ENCODE data around the gene HCN4.
A peak's percentile ranks its signal among the peaks of the same experiment; 100 is the strongest.

HCN4 gene

DNA sequence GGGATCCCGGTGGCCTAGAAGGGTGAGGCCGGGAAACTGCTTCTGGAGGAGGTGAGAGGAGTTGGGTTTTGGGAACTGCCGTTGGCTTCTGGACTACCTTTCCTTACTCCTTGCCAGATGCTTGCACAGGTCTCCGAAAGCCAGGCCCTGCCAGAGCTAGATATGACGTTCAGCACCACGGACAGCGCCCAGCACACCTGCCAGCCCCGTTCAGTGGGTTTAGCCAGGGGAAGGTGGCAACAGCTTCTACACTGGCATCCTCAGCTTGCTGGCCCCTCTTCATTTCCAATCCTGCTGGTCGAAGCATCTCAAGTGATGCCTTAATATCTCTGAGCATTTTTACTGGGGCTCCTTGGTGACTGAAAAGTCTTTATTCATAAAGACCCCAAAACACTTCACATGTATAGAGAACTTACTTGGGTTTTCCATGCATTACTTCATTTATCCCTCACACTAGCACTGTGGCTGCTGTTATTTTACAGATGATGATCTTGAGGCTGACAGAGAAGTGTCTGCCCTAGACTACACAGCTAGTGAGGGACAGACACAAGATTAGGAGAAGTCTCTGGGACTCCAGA, 21.9 kb downstream of the HCN4 start:
- Mint-ChIP-seq H3K27ac (no peak overlapping the region), H3K4me3 (no peak overlapping the region), H3K36me3 (ENCODE audit: low read depth) (no peaks in the 10 kb centered on the region), H3K27me3 (ENCODE audit: low read depth) (no peaks in the 10 kb centered on the region), H3K4me1 (ENCODE audit: low read depth) (no peaks in the 10 kb centered on the region), H3K9me3 (no peaks in the 10 kb centered on the region)
- DNase-seq (ENCODE audit: low spot score), result peak; percentile 40

DNA sequence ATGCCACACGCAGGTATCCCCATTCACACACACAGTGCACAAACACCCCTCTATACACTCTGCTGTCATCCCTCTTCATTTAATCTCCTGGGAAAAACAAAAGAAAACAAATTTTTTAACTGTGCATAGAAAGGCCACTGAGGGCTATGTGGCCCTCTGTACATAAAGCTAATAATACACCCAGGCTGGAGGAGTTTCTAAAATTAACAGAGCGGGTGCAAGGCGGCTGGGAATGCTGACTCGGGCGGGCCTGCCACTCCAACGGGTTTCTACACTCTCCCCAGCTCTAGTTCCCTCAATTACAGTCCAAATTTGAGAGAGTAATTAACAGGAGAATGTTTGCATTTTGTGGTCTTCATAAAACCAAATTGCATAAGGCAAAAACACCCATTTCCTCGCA, 23.1 kb downstream of the HCN4 start:
- DNase-seq (ENCODE audit: low spot score), result no peak
- Mint-ChIP-seq H3K4me3 (no peak overlapping the region), H3K27ac (no peak overlapping the region), H3K9me3 (no peaks in the 10 kb centered on the region), H3K4me1 (ENCODE audit: low read depth) (no peaks in the 10 kb centered on the region), H3K36me3 (ENCODE audit: low read depth) (no peaks in the 10 kb centered on the region), H3K27me3 (ENCODE audit: low read depth) (no peaks in the 10 kb centered on the region)

DNA sequence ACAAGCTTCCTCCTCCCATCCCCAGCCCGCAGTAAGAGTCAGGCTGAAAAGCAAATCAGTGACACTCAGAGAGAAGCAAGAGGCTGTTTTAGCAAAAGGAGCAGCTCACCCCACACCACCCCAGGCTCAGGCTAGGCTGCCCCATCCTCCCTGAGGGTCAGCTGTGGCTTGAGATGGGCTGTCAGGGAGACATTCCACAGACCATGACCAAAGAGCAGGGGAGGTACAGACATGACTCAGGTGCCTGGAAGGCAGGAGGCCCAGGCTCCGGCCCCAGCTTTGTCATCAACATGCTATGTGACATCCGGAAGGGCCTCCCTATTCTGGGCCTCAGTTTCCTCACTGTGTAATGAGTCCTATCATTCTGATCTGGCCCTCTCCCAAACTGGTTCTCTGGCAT, 24.7 kb downstream of the HCN4 start:
- DNase-seq (ENCODE audit: low spot score), result no peak
- no peak overlapping the region for H3K4me3 Mint-ChIP-seq
- H3K36me3 Mint-ChIP-seq (ENCODE audit: low read depth), result no peaks in the 10 kb centered on the region
- no peak overlapping the region for H3K27ac Mint-ChIP-seq
- H3K27me3 Mint-ChIP-seq (ENCODE audit: low read depth), result no peaks in the 10 kb centered on the region
- H3K9me3 Mint-ChIP-seq, result no peaks in the 10 kb centered on the region
- H3K4me1 Mint-ChIP-seq (ENCODE audit: low read depth), result no peaks in the 10 kb centered on the region

DNA sequence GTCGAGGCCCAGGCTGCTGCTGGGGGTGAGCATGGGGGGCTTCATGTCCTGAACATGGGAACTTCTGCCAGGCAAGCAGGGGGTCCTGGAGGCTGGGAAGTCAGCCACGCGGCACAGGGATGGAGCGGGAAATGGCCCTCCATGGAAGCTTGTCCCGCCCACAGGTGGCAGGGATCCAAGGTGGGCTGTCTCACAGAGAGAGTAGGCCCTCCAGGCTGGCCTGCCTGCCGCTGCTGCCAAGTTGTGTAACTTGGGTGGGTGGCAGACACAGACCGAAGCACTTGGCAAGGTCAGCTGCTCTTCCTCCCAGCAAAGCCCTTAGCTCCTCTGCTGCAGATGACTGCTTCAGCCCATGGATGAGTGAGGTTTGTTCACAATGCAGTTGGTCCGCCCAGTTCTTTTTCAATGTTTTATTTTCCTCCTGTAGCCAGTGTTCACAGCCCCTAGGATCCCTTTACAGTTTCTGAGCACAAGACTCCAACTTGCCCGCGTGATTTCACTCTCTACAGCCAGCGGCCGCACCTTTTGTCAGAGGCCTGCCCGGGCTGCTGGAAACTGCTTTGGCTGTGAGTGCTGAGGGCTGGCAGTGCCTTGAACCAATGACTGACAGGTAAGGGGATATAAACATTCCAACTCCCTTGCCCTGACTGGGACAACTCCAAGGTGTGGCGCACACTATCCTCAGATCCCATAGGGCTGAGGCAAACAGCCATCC, 26.7 kb downstream of the HCN4 start:
- H3K27me3 Mint-ChIP-seq (ENCODE audit: low read depth), result no peaks in the 10 kb centered on the region
- no peak overlapping the region for H3K4me3 Mint-ChIP-seq
- H3K36me3 Mint-ChIP-seq (ENCODE audit: low read depth), result no peaks in the 10 kb centered on the region
- H3K9me3 Mint-ChIP-seq, result no peaks in the 10 kb centered on the region
- no peaks in the 10 kb centered on the region for H3K4me1 Mint-ChIP-seq (ENCODE audit: low read depth)
- no peak overlapping the region for H3K27ac Mint-ChIP-seq
- no peak for DNase-seq (ENCODE audit: low spot score)

DNA sequence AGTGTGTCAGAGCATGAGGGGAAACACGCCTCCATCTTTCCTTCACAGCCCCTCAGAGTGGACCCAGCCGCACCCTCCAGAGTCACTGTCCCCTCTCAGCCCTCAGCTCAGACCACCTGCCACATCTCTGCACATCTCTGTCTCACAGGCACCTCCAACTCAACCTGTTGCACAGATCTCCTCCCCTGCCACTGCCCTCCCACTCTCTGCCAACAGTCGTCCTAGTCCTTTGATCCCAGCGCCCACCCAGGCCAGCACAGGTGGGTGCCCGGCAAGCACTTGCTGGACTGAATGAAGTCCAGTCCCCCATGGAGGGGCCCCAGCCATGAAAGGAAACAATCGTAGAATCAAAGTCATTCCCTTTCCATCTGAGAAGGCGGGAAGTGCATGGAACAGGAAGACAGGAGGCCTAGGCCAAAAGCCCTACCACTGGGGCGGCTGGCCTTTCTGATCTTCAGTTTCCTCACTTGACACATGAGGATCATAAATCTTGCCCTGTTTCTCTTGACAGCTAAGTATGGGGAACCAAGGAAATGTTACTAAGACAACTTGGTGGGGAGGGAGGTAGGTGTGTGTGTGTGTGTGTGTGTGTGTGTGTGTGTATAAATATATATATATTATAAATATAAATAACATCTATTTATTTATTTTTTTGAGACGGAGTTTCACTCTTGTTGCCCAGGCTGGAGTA, 28.1 kb downstream of the HCN4 start:
- H3K4me3 Mint-ChIP-seq, result no peak overlapping the region
- H3K27ac Mint-ChIP-seq, result no peak overlapping the region
- H3K27me3 Mint-ChIP-seq (ENCODE audit: low read depth), result no peaks in the 10 kb centered on the region
- no peaks in the 10 kb centered on the region for H3K4me1 Mint-ChIP-seq (ENCODE audit: low read depth)
- H3K36me3 Mint-ChIP-seq (ENCODE audit: low read depth), result no peaks in the 10 kb centered on the region
- no peaks in the 10 kb centered on the region for H3K9me3 Mint-ChIP-seq
- DNase-seq (ENCODE audit: low spot score), result no peak

DNA sequence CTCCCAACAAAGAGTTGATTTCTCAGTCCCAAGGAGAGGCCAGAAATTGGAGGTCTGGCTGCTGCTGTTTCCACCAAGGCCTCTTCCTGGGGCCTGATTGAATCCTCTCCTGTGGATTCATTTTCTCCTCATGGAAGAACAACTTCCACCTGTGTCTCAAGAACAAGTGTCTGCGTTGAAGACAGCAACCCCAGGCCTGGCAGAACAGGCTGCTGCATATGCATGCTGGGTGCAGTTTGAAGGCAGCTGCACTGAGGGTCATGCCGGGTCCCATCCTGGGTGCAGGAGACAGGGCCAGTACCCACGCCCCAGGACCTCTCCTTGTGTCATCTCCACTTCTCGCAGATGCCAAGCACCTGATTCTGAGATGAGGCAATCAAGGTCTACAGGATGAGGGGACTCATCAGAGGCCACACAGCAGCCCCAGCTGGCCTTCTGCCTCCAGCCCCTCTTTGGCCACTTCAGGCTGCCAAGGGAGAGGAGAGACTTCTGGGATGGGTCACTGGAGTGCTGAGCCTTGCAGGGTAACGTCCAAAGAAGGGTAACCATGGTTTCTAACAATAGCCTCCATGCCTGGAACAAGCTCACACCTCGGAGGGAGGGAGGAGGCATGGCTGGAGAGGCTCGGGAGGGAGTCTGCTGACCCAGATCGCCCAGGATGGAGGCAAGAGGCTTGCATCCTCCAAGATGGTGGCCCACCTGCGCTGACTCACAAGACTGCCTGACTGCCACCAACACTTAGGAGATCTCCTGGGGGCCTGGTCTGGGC, 30.0 kb downstream of the HCN4 start:
- DNase-seq (ENCODE audit: low spot score), result no peak
- no peak overlapping the region for H3K4me3 Mint-ChIP-seq
- H3K36me3 Mint-ChIP-seq (ENCODE audit: low read depth), result no peaks in the 10 kb centered on the region
- no peaks in the 10 kb centered on the region for H3K4me1 Mint-ChIP-seq (ENCODE audit: low read depth)
- no peak overlapping the region for H3K27ac Mint-ChIP-seq
- H3K9me3 Mint-ChIP-seq, result no peaks in the 10 kb centered on the region
- no peaks in the 10 kb centered on the region for H3K27me3 Mint-ChIP-seq (ENCODE audit: low read depth)

DNA sequence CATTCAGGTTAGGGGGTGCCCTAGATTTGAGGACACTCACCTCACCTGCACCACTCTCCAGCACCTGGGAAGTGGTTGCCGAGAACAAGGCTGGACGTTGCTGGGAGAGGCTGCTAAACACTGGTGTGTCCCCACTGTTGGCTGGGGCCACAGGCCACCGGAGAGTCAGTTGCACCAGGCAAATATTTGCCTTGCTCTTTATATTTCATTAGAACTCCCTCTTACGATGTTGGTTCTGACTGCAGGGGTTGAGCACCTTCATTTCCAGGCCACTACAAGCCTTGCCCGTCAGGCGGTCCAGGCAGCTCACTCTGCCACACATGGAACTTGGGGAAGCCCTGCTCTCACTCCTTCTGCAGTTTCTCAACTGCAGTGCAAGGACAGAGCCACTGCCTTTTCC, 30.7 kb downstream of the HCN4 start:
- Mint-ChIP-seq H3K9me3 (no peaks in the 10 kb centered on the region), H3K4me1 (ENCODE audit: low read depth) (no peaks in the 10 kb centered on the region), H3K4me3 (no peak overlapping the region), H3K27ac (no peak overlapping the region), H3K36me3 (ENCODE audit: low read depth) (no peaks in the 10 kb centered on the region), H3K27me3 (ENCODE audit: low read depth) (no peaks in the 10 kb centered on the region)
- DNase-seq (ENCODE audit: low spot score), result no peak

DNA sequence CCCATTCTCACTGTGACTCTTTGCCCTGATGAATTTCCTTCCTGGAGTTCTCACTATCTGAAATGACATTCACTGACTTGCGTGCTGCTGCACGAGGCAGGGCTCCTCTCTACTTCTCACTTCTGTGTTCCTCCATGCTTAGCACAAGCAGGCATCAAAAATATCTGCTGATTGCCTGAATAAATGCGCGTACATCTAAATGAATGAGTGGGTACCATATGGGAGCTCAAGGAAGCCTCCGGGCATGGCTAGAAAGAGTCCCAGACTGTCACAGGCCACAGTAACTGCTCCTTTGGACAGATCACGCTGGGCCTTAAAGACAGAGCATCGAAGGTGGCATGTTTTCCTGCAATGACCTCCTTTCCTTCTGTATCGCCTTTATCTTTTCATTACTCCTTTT, 31.6 kb downstream of the HCN4 start:
- no peak overlapping the region for H3K27ac Mint-ChIP-seq

DNA sequence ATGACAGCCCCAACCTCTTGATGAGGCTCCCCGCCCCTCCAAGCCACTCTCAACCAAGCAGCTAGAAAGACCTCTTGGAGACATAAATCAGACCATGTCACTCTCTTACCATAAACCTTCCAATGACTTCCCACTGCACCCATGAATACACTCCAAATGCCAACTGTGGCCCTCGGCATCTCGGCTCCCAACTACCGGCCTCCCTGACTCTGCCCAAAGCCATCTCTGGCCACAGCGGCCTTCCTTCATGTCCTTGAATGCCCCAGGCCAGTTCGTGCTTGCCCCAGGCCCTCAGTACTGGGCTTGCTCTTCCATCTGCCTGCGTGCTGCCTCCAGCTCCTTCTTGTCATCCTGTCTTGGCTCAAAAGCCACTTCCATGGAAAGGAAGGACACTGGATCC, 32.0 kb downstream of the HCN4 start:
- Mint-ChIP-seq H3K9me3 (no peaks in the 10 kb centered on the region), H3K27me3 (ENCODE audit: low read depth) (no peaks in the 10 kb centered on the region), H3K4me1 (ENCODE audit: low read depth) (no peaks in the 10 kb centered on the region), H3K36me3 (ENCODE audit: low read depth) (no peaks in the 10 kb centered on the region), H3K27ac (no peak overlapping the region), H3K4me3 (no peak overlapping the region)
- no peak for DNase-seq (ENCODE audit: low spot score)

More for the DNA sequence above, 31.6 kb downstream of the HCN4 start:
- Mint-ChIP-seq H3K36me3 (ENCODE audit: low read depth) (no peaks in the 10 kb centered on the region), H3K4me1 (ENCODE audit: low read depth) (no peaks in the 10 kb centered on the region), H3K27me3 (ENCODE audit: low read depth) (no peaks in the 10 kb centered on the region), H3K9me3 (no peaks in the 10 kb centered on the region), H3K4me3 (no peak overlapping the region)
- no peak for DNase-seq (ENCODE audit: low spot score)

DNA sequence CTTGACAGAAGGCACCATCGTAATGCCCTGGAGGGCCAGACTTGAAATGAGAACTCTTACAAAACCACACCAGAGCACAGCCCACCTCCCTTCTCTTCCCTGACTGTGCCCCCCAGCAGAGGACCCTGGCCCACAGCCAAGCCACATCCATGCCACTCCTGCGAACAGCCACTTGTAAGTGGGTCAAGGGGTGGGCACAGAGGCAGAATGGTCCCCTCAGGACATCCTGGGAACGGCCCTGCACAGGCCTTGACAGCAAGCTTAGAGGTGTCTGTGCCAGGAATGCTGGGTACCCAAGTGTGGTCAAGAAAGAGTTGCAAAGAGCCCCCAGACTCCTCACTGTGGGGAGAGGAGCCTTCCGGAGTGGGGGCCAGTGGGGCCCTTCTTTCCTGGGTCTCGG, 33.3 kb downstream of the HCN4 start:
- H3K27me3 Mint-ChIP-seq (ENCODE audit: low read depth), result no peaks in the 10 kb centered on the region
- no peak for DNase-seq (ENCODE audit: low spot score)
- H3K4me1 Mint-ChIP-seq (ENCODE audit: low read depth), result no peaks in the 10 kb centered on the region
- H3K4me3 Mint-ChIP-seq, result no peak overlapping the region
- H3K36me3 Mint-ChIP-seq (ENCODE audit: low read depth), result no peaks in the 10 kb centered on the region
- H3K9me3 Mint-ChIP-seq, result no peaks in the 10 kb centered on the region
- no peak overlapping the region for H3K27ac Mint-ChIP-seq

DNA sequence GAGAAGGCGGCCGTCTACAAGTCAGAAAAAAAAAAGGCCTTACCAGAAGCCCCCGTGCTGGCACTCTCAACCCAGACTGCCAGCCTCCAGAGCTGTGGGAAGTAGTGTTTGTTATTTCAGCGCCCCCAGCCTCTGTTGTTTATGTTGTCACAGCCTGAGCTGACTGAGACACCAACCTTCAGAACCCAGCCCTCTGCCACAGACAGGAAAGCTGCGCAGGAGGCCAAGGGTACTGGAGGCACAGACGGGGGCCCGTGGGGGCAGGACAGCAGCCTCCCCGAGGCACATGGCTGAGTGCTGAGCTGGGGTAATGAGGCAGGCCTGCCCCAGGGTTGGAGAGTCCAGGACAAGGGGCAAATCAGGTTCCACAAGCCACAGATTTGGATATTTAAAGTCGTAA, 33.7 kb downstream of the HCN4 start:
- DNase-seq (ENCODE audit: low spot score), result no peak
- no peak overlapping the region for H3K27ac Mint-ChIP-seq
- H3K27me3 Mint-ChIP-seq (ENCODE audit: low read depth), result no peaks in the 10 kb centered on the region
- H3K4me3 Mint-ChIP-seq, result no peak overlapping the region
- no peaks in the 10 kb centered on the region for H3K36me3 Mint-ChIP-seq (ENCODE audit: low read depth)
- H3K4me1 Mint-ChIP-seq (ENCODE audit: low read depth), result no peaks in the 10 kb centered on the region
- no peaks in the 10 kb centered on the region for H3K9me3 Mint-ChIP-seq

DNA sequence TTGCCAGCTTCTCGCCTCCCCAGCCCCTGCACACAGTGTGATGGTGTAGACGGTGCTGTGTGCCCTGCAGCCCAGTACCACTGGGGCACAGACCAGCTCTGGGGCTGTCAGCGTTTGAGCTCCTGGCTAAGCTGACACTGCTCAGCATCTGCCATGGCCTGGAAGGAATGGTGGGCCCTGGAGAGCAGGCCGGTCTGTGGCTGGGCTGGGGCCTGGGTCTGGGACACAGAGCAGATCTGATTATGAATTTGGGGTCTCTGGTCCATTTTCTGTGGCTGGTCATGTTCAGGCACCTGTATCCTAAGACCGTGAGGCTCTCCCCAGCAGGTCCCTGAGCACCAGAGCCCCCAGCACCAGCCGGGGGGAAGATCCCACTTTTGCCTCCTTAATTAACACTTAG, 34.7 kb downstream of the HCN4 start:
- no peaks in the 10 kb centered on the region for H3K9me3 Mint-ChIP-seq

DNA sequence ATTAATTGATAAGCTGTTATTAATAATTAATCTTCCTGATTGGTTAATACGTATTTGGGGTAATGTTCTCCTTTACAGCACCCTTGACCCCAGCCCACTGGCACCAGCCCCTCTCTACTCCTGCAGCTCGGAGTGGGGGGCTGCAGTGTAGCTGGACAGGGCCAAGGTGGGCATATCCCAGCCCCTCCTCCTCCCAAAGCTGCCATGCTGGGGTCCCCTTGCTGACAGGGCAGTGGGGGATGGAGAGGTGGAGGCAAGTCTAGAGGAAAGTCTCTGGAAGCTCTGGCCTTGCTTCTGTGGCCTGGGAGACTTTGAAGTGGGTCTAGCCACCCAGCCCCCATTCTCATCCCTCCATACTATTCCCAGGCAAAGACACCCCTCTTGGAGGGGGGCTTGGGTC, 35.8 kb downstream of the HCN4 start:
- Mint-ChIP-seq H3K4me1 (ENCODE audit: low read depth) (no peaks in the 10 kb centered on the region), H3K27ac (no peak overlapping the region), H3K9me3 (no peaks in the 10 kb centered on the region), H3K27me3 (ENCODE audit: low read depth) (no peaks in the 10 kb centered on the region), H3K4me3 (no peak overlapping the region), H3K36me3 (ENCODE audit: low read depth) (no peaks in the 10 kb centered on the region)
- DNase-seq (ENCODE audit: low spot score), result no peak

More for the DNA sequence above, 34.7 kb downstream of the HCN4 start:
- no peaks in the 10 kb centered on the region for H3K36me3 Mint-ChIP-seq (ENCODE audit: low read depth)
- H3K27ac Mint-ChIP-seq, result no peak overlapping the region
- no peak for DNase-seq (ENCODE audit: low spot score)
- no peaks in the 10 kb centered on the region for H3K27me3 Mint-ChIP-seq (ENCODE audit: low read depth)
- H3K4me3 Mint-ChIP-seq, result no peak overlapping the region
- no peaks in the 10 kb centered on the region for H3K4me1 Mint-ChIP-seq (ENCODE audit: low read depth)

Measured in T-helper 2 cell treated with Interferon-gamma antibody and Interleukin-4, amounts not matched to agents 5 μg/mL and 100 μg/mL, for 36 hours (primary cell).